Endothelial cell of umbilical vein (primary cell): Measurements from ENCODE around the gene CFLAR.

Experiments used
- CTCF ChIP-seq, 2 donors: IDR thresholded peaks; 1 replicate in 1 of 2; 2 replicates in 1 of 2; pipeline ENCODE4 v1.5.1; 2011; ENCODE audit warnings: low read length in 2 of 2, mild to moderate bottlenecking in 2 of 2, moderate library complexity in 2 of 2, control low read depth in 1 of 2, inconsistent platforms in 1 of 2, low read depth in 1 of 2; ENCODE audit not compliant: insufficient read depth in 1 of 2; ENCODE audit errors: extremely low read depth in 1 of 2
- EZH2 ChIP-seq: IDR thresholded peaks from 2 replicates; pipeline ENCODE4 v1.6.1; 2012; ENCODE audit warnings: borderline replicate concordance, low read depth, mild to moderate bottlenecking, moderate library complexity, low read length, inconsistent platforms; ENCODE audit not compliant: severe bottlenecking
- JUN ChIP-seq: IDR thresholded peaks from 2 replicates; pipeline ENCODE4 v1.6.1; 2011; ENCODE audit warnings: borderline replicate concordance, low read depth; ENCODE audit not compliant: insufficient read length, insufficient read depth
- MYC ChIP-seq: IDR thresholded peaks from one replicate; pipeline ENCODE4 v1.6.1; 2011; ENCODE audit warnings: mild to moderate bottlenecking, low read depth, low read length
- POLR2A ChIP-seq: IDR thresholded peaks from 2 replicates; pipeline ENCODE4 v1.6.1; 2012; ENCODE audit warnings: low read depth, mild to moderate bottlenecking, control low read depth, low read length

- TF ChIP-seq CTCF (IDR thresholded peaks at IDR 0.05; ENCODE audit: extremely low read depth in 1 of 2, insufficient read depth in 1 of 2, low read depth in 1 of 2, low read length in 2 of 2) (no peak), POLR2A (peak; percentile 4), EZH2 (no peak), JUN (peak; percentile 93), MYC (no peak)
Measured at GRCh38 chr2:201151127-201151981, 35.4 kb downstream of the CFLAR start.
